Measurements from ENCODE around the gene HOXA5.

Gene HOXA5

GRCh38 chr7:27109466-27110185 is 33.9 kb downstream of the HOXA5 start:
- peaks cover 96% of the 10 kb centered on the region for H3K27me3 ChIP-seq
- H3K36me3 ChIP-seq, result no peaks in the 10 kb centered on the region

GRCh38 chr7:27108390-27109127 is 34.9 kb downstream of the HOXA5 start:
- TF ChIP-seq, protein P1, sequence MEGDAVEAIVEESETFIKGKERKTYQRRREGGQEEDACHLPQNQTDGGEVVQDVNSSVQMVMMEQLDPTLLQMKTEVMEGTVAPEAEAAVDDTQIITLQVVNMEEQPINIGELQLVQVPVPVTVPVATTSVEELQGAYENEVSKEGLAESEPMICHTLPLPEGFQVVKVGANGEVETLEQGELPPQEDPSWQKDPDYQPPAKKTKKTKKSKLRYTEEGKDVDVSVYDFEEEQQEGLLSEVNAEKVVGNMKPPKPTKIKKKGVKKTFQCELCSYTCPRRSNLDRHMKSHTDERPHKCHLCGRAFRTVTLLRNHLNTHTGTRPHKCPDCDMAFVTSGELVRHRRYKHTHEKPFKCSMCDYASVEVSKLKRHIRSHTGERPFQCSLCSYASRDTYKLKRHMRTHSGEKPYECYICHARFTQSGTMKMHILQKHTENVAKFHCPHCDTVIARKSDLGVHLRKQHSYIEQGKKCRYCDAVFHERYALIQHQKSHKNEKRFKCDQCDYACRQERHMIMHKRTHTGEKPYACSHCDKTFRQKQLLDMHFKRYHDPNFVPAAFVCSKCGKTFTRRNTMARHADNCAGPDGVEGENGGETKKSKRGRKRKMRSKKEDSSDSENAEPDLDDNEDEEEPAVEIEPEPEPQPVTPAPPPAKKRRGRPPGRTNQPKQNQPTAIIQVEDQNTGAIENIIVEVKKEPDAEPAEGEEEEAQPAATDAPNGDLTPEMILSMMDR (IDR thresholded peaks at IDR 0.05; ENCODE audit: low read depth, low read length), result no peak
- no peak for DNase-seq
- no peak overlapping the region for H3K4me3 ChIP-seq (ENCODE audit: low read depth, low read length)
- no peaks in the 10 kb centered on the region for H3K36me3 ChIP-seq
- peaks cover 100% of the 10 kb centered on the region for H3K27me3 ChIP-seq
- no peaks in the 10 kb centered on the region for H3K4me1 ChIP-seq
- H3K9me3 ChIP-seq, result no peaks in the 10 kb centered on the region

More at GRCh38 chr7:27109466-27110185, 33.9 kb downstream of the HOXA5 start:
- Histone ChIP-seq H3K4me3 (ENCODE audit: low read depth, low read length) (no peak overlapping the region), H3K9me3 (no peaks in the 10 kb centered on the region), H3K4me1 (no peaks in the 10 kb centered on the region)
- TF ChIP-seq, protein P1 (IDR thresholded peaks at IDR 0.05; ENCODE audit: low read depth, low read length), result no peak
- no peak for DNase-seq

DNA sequence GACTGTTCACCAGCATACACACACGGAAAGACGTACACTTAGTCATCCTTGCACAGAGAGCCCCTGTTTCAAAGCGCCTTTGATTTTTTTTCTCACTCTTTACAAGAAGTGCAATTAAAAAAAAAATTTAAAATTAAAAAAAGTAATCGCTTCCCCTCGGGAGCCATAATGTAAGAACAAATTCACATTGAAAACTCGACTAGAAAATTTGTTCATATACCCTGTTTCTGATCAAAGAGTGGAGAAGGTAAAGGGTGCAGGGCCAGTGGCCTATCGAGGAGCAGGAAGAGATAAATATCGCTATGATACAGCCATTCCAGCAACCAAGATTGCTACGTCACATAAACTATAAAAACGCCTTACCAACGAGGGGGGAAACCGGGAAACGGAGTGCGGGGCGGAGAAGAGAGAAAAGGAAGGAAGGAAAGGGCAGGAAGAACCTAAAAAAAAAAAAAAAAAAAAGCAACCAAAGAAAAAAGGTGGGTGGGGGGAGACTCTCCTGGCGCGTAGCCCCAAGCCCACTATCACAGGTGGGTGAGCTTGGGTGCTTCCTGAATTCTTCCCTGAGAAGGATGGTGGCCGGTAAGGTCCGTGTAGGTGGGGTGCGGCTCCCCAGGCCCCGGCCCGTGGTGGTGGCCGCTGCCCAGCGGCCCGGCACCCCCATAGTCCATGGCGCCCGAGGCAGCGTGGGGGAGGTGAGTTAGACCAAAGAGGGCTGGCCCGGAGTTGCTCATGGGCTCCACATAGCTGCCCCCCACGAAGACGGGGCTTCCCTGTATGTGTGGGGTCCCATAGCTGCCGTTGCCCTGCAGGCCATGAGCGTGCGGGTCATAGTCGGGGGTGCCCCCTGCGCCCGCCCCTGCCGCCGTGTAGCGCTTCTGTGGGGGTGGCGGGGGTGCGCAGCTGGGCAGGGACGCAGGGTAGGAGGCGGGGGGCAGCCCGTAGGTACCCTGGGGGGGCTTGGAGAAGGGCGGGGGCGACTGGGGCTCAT is 35.8 kb downstream of the HOXA5 start:
- no peak for DNase-seq
- Histone ChIP-seq H3K27me3 (peaks cover 100% of the 10 kb centered on the region), H3K4me3 (ENCODE audit: low read depth, low read length) (no peak overlapping the region), H3K36me3 (no peaks in the 10 kb centered on the region), H3K4me1 (no peaks in the 10 kb centered on the region), H3K9me3 (no peaks in the 10 kb centered on the region)
- TF ChIP-seq, protein P1 (IDR thresholded peaks at IDR 0.05; ENCODE audit: low read depth, low read length), result no peak

DNA sequence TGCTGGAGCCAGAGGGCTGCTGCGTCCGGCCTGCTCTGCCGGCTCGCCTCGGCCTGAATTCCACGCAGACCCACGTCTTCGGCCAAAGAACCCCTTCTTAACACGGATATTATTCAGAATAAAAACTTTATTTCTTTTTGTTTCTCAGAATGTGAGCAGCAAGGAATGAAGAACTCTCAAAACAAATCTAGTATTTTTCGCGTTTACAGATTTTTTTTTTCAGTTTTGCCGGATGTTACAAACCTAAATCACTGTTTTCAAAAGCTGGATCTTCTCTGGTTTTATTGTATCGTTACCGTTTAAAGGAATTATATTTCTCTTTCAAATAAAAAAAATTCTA is 36.6 kb downstream of the HOXA5 start:
- Histone ChIP-seq H3K27me3 (peaks cover 100% of the 10 kb centered on the region), H3K36me3 (no peaks in the 10 kb centered on the region), H3K9me3 (no peaks in the 10 kb centered on the region; the same call in 1 of the 2 replicates), H3K4me3 (ENCODE audit: low read depth, low read length) (no peak overlapping the region), H3K4me1 (no peaks in the 10 kb centered on the region)
- DNase-seq, result no peak
- TF ChIP-seq, protein P1 (IDR thresholded peaks at IDR 0.05; ENCODE audit: low read depth, low read length), result no peak

DNA sequence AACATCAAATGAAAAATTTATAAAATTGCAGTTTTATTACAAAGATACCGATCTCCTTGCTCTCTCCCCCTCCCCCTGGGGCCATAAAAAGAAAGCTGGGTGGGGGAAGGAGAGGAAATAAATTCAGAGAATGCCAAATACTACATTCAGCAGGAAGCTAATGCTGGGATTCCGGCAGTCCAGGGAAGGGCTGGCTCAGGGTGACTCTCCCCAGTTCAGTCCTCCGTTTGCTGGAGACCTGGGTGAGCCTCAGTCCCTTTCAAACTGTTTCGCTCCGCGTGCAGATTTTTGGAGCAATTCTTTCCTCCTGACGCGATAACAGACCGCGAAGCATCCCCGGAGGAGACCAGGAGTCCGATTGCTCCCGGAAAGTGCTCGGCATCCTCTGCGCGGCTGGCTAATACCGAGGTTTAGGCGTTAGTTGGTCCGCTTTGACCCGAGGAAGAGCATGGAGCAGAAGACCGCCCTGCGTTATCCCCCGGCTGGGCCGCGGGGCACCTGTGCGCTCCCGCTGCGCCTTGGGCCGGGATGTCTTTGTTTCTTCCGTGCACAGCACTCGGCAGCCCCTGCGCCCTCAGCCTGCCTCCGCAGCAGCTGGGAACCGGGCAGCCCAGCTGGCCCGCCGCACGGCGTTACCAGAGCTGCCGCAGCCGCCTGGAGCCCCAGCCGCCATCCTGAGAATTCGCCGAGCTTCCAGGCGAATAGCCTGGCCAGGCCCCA is 37.1 kb downstream of the HOXA5 start:
- Histone ChIP-seq H3K27me3 (peaks cover 100% of the 10 kb centered on the region), H3K9me3 (no peaks in the 10 kb centered on the region; the same call in 1 of the 2 replicates), H3K36me3 (no peaks in the 10 kb centered on the region), H3K4me1 (no peaks in the 10 kb centered on the region), H3K4me3 (ENCODE audit: low read depth, low read length) (no peak overlapping the region)
- TF ChIP-seq, protein P1 (IDR thresholded peaks at IDR 0.05; ENCODE audit: low read depth, low read length), result no peak
- DNase-seq, result no peak
